GM10266 (cell line): ENCODE measurements around the gene CD300H.

ENCODE experiments used
- DNase-seq: peaks from one replicate; pipeline ENCODE4 v3.0.0; 2012; ENCODE audit errors: extremely low spot score
- TF ChIP-seq, protein P1 (sequence below): IDR thresholded peaks from 2 replicates; pipeline ENCODE4 v1.5.1; 2012; ENCODE audit warnings: mild to moderate bottlenecking, low read depth; ENCODE audit not compliant: control insufficient read depth, insufficient read depth; ENCODE audit errors: missing control alignments

CD300H gene

GRCh38 chr17:74543891-74544760, 23.2 kb downstream of the CD300H start:
- no peak for DNase-seq
- TF ChIP-seq, protein P1, sequence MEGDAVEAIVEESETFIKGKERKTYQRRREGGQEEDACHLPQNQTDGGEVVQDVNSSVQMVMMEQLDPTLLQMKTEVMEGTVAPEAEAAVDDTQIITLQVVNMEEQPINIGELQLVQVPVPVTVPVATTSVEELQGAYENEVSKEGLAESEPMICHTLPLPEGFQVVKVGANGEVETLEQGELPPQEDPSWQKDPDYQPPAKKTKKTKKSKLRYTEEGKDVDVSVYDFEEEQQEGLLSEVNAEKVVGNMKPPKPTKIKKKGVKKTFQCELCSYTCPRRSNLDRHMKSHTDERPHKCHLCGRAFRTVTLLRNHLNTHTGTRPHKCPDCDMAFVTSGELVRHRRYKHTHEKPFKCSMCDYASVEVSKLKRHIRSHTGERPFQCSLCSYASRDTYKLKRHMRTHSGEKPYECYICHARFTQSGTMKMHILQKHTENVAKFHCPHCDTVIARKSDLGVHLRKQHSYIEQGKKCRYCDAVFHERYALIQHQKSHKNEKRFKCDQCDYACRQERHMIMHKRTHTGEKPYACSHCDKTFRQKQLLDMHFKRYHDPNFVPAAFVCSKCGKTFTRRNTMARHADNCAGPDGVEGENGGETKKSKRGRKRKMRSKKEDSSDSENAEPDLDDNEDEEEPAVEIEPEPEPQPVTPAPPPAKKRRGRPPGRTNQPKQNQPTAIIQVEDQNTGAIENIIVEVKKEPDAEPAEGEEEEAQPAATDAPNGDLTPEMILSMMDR: no peak

DNA sequence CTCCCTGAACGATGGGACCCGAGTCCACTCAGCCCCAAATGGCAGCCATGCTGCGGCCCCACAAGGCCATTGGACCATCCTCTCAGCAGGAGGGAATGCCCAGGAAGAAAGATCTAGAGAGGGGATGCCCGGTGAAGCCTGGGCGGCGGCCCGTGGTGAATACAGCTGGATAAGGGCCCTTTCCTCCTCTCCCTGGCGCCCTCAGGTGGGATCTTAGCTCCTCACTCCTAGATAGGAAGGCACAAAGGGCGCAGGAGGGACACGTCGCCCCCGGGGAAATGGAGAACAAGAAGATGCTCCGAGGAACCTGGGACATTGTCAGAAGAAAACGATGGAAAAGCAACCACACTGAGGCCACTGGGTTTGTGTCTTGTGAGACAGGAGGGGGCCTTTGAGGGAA, 23.9 kb downstream of the CD300H start:
- TF ChIP-seq, protein P1: no peak
- no peak for DNase-seq

DNA sequence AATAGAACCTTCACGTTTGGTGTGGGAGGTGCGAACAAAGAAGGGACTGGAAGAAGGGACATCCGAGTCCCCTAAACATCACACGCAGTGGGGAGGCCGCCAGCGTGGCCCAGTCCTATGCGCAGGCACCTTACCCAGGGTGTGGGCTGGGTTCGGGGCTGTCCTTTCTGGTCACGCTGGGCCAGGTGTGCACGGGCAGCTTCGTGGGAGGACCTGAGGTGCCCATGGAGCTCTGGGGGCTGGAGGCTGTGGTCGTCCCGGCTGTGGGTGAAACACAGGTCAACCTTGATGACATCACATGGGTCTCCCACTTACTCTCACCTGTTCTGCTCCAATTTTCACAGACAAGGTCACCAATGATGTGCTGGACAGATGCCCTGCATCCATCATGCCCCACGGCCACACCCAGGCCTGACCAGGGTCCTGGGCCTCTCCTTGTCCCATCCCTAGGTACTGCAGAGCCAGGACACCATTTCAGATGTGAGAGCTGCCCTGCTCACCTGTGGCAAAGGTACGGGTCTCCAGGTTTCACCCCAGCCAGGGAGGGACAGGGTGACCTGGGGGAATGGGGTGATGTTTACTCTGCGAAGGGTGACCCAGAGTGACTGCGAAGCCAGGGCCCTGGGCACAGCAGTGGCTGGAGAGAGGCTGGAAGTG, 24.5 kb downstream of the CD300H start:
- no peak for DNase-seq
- TF ChIP-seq, protein P1: no peak

- TF ChIP-seq, protein P1: no peak
- DNase-seq: no peak
Measured at GRCh38 chr17:74542166-74542565, 25.1 kb downstream of the CD300H start.

- TF ChIP-seq, protein P1: no peak
- DNase-seq: no peak
Measured at GRCh38 chr17:74541176-74542111, 25.9 kb downstream of the CD300H start.

GRCh38 chr17:74539281-74539820, 28.0 kb downstream of the CD300H start:
- DNase-seq: no peak
- TF ChIP-seq, protein P1: no peak
